Raji (cell line): ENCODE results near the gene KRTAP10-1.

Source experiments
- POLR2A ChIP-seq: IDR thresholded peaks from 2 replicates; pipeline ENCODE4 v1.6.1; 2011; ENCODE audit warnings: low read depth, low read length, control low read depth; ENCODE audit not compliant: insufficient read depth

KRTAP10-1 gene

DNA sequence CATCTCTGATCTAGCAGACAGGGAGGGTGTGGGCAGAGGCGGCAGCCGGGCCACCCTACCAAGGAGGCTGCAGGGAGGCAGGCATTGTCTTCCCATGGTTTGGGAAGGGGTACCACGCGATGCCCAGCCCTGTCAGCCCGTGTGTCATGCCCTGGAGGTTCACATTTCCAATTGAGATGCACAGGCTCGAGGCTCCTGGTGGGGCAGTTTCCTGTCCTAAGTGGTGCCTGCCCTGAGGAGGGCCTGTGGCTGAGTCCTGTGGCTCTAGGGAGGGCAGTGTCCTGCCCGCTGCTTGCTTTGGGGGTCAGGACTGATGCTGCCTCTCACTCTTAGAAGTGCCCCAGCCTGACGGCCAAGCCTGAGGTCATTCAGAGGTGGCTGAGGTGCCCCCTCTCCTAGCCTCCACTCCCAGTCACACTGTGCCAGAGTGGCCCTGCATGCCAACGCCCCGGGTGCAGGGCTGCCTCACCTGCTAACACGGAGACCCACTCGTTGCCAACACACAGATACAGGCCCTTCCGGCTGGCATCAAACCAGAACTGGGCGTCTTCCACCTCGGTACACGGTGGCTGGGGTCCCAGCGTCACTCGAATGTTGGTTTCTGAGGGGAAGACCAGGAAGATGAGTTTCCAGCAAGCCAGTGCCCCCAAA is 11.9 kb downstream of the KRTAP10-1 start:
- TF ChIP-seq POLR2A, result no peak

DNA sequence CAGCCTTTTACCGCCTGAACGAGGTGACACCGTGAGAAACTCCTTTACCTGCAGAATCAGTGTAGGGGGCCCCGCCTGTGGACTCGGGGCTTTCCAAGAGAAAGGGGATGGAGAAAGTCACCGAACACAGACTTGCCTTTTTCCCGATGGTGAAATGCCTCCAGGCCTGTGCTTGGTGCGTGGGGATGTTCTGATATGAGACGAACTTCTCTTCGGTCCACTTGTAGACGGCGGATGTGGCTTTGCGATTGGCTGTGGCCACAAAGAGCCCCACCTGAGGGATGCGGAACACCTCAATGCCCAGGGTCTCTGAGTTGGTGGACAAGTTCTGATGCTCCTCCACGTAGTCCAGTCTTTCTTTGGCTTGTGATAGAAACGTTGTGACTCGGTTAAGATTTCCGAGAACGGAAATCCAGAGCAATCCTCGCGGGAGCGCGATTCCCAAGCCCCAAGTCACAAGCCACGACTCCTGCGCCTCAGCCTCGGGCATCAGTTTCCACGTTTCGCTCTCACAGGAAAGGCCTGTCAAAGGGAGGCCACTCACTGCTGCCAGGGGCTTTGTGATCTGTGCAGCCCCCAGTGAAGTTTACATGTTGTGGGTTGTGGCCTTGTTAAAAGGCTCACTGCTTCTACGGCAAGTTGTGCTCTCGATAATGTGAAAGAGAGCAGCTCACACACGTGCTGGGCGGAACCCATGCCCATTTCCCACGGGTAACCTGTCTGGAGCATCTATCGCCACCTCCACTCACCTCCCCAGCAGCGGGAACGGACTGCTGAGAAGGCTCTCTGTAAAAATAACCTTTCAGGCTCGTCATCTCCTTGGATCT is 12.6 kb downstream of the KRTAP10-1 start:
- TF ChIP-seq POLR2A, result no peak

DNA sequence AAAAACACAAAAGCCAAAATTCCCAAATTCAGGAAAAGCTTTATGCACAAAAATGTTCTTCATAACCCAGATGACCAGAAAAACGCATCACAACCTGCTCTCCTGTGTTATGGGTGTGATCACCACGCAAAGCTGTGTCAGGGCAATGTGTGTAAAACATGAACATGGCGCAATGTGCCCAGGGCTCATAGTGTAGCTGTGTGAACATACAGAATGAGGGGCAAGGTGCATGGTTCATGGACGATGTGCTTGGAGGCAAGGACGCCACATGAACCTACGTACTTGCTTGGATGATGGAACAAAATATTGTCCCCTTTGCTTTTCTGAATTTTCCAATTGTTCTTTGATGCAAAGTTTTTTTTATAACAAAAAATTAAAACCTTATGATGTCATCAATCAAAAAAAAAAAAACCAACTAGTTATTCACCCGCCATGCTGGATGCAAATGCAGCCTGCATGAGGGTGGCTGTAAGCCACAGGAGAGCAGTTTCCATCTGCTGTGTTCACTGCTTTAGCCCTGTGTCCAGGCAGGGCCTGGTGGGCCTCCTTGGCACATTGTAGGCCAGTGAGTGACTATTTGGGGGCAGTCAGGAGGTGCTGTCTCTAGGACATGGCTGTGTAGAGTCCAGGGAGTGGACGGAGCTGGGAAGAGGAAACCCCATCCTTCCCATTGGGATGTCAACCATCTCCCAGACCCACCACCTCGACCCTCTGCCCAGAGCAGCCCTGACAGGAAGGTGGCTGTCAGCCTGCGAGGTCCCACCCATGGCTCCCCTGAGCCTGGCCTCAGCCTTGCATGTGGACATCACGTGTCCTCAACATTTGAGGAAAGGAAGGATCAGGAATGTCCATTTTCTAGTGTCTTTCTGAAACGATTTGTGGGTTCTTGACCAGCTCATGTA is 13.6 kb downstream of the KRTAP10-1 start:
- no peak for TF ChIP-seq POLR2A

DNA sequence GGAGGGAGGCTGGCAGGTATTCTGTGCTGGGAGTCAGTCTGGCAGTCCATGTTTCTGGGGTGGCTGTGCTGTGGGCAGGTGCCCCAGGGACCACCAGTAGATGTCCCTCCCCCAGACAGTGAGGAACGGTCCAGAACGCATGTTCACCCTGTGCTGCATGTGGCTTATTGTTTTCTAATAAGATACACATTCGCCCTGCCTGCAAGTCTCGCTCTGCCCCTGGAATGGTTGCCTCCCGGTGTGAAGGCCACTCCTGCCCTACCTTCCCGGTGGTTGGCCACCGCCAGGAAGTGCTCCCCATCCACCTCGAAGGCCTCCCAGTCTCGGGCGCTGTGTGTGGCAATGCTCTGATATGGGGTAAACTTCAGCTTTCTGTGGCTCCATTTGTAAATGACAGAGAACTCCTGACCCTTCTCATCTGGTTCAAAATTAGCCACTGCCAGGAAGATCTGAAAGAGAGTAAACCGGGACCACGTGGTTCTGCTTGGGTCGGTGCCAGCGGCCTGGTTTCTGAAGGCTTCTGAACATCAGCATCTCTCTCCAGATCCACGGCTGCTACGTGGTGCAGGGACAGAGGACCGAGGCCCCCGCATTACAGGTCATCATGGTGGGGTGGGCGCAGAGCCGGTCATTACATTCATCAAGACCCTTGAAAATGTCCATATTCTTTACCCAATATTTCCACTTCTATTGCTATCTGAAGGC is 14.5 kb downstream of the KRTAP10-1 start:
- TF ChIP-seq POLR2A, result no peak

DNA sequence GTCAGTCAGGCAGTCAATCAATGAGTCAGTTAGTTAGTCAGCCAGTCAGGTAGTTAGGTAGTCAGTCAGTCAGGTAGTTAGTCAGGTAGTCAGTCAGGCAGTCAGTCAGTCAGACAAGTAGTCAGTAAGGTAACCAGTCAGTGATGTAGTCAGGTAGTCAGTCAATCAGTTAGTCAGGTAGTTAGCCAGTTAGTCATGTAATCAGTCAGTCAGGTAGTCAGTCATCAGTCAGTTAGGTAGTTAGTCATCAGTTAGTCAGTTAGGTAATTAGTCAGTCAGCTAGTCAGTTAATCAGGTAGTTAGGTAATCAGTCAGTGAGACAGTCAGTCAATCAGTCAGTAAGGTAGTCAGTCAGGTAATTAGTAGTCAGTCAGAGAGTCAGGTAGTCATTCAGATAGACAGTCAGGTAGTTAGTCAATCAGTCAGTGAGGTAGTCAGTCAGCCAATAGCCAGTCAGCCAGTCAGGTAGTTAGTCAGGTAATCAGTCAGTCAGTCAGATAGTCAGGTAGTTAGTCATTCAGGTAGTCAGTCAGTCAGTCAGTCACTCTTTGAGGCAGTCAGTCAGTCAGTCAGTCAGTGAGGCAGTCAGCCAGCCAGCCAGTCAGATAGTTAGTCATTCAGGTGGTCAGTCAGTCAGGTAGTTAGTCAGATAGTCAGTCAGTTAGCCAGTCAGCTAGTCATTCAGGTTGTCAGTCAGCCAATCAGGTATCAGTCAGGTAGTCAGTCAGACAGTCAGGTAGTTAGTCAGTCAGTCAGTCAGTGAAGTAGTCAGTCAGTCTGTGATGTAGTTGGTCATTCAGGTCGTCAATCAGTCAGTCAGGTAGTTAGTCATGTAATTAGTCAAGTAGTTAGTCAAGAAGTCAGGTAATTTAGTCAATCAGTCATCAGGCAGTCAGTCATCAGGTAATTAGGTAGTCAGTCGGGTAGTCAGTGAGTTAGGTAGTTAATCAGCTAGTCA is 15.3 kb downstream of the KRTAP10-1 start:
- no peak for TF ChIP-seq POLR2A

DNA sequence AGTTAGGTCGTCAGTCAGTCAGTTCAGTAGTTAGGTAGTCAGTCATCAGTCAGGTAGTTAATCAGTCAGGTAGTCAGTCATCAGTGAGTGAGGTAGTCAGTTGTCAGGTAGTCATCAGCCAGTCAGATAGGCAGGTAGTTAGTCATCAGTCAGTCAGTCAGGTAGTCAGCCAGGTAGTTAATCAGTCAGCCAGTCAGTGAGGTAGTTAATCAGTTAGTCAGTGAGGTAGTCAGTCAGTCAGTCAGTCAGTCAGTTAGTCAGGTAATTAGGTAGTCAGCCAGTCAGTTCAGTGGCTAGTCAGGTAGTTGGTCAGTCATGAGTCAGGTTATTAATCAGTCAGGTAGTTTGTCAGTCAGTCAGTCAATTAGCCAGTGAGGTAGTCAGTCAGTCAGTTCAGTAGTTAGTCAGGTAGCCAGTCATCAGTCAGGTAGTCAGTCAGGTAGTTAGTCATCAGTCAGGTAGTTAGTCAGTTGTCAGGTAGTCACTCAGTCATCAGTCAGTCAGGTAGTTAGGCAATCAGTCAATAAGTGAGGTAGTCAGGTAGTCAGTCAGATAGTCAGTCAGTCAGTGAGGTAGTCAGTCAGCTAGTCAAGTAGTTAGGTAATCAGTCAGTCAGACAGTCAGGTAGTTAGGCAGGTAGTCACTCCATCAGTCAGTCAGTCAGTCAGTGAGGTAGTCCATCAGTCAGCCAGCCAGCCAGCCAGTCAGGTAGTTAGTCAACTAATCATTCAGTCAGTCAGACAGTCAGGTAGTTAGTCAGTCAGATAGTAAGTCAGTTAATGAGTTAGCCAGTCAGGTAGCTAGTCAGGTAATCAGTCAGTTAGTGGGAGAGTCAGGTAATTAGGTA is 16.2 kb downstream of the KRTAP10-1 start:
- TF ChIP-seq POLR2A, result no peak

DNA sequence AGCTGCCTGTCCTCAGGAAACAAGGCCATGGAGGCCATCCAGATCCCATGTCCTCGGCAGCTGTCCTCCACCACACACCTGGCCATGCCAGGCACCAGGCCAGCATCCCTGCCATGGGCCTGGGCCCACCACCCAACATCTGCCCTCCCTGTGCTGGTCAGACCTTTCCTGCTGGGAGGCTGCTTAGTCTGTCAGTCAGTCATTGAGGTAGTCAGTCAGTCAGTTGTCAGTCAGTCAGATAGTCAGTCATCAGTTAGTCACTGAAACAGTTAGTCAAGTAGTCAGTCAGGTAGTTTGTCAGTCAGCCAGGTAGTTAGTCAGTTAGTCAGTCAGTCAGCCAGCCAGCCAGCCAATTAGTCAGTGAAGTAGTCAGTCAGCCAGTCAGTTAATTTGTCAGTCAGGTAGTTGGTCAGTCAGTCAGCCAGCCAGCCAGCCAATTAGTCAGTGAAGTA is 17.2 kb downstream of the KRTAP10-1 start:
- TF ChIP-seq POLR2A, result no peak

DNA sequence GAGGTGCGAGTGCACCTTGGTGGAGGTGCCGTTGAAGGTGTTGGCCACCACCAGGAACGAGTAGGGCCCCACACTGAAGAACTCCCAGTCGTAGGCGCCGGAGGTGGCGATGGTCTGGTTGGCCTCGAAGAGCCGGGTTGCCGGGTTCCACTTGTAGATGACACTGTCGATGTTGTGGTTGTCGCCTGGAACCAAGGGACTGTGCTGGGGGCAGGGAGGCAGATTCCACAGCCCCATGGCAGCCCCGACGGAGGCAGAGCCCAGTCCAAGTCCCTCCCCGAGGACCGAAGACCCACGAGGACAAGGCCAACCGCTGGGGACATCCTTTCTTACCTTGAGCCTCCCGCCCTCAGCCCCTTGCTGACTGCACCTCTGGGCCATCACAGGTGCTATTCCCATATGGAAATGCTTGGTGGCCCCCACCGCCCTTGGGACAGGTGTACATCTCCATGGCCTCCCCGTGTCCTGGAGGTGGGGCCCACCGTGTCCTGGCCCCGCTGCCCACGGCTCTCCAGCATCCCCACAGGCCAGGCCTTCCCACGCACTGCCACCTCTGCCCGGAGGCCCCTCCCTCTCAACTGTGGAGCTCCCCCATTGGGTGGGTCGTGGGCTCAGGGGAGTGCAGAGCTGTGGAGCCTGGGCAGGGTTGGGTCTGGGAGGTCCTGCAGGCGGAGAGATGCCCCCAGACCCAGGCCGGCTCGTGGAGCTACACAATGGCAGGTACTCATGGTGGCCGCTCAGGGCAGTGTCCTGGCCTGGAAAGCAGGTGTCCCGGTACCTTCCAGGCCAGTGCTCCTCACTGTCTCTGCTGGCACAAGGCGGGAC is 17.9 kb downstream of the KRTAP10-1 start:
- no peak for TF ChIP-seq POLR2A

DNA sequence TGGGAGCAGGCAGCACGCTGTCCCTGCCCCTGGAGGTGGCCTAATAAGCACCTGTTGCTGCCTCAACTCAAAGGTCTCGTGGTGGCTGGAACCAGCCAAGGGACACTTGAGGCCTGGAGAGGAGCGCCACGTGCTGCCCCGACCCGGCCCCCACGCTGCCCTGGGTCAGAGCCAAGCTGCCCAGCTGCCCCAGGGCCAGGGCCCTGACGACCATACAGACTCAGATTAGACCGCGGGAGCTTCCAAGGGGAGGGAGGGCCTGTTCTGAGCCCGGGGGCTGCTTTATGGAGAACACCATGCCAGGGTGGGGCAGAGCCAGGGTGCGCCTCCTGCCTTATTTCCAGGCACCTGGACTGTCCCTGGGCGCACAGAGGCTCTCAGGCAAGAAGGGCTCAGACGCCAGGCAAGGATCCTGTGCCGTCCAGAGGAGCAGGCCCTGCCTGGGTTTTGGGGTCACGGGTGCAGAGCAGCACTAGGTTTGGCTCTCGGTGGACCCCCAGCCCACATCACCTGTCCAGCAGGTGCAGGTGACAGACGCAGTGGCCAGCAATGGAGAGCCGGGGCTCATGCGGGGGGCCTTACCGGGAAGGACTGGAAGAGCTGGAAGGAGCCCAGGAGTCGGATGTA is 18.6 kb downstream of the KRTAP10-1 start:
- TF ChIP-seq POLR2A, result no peak

DNA sequence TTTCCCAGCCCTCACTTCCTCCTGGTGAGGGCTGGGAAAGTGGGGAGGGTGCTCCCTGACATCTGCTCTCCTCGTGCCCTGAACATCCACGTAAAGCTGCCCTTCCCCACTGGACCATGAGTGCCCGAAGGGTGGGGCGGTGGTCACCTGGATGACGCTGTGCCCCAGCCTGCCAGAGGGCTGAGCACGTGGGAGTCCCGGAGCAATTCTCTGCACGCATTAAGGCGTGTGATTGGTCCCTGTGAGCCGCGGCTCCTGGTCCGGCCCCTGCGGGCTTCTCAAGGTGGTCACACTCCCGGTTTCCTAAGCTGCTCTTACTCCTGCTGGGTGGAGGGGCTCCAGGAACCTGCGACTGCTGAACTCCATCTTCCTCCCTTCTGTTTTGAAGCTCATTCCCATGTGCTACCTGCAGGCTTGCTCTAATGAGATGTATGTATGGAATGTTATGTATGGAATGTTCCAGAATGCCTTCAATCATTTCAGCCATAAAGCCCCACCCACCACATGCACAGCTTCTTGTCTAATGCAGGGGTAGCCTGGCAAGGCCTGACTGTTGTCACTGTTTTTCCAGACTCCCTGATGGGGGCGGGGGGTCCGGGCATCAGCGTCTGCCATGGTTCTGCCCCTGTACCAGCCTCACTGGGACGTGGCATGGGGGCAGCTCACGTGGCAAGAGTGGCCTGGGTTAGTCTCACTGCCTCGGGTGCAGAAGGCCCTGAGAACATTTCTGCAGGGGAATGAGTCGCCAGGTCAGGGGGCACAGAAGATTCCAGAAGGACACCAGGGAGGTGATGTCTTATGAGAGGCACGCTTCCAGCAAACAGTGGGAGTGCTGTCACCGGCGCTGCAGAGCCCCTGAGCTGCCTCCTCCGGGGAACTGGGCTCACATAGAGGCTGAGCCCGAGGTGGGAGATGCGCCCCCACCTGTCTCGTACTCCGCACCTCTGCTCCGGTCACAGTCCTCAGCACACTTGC is 19.4 kb downstream of the KRTAP10-1 start:
- TF ChIP-seq POLR2A, result no peak
